RPMI7951 (cell line): ENCODE results near the gene BMERB1. TPM values are rescaled to one million over a fixed set of nuclear protein-coding genes. Genes with fewer than 3 reads are reported as not detected.

Experiments
- DNase-seq: peaks from one replicate; pipeline ENCODE4 v3.0.0-alpha.2; 2012; ENCODE audit warnings: low read depth
- total RNA-seq: library from RNA; depleted of rRNA; stranded (reverse); fragments of >200 nt; shearing (Covaris generic); gene quantifications from 2 replicates; pipeline ENCODE4 v1.2.3, GENCODE V29; 2014

BMERB1 gene
- total RNA-seq, 1 experiment from 2014 or later: 21.1 TPM

DNA sequence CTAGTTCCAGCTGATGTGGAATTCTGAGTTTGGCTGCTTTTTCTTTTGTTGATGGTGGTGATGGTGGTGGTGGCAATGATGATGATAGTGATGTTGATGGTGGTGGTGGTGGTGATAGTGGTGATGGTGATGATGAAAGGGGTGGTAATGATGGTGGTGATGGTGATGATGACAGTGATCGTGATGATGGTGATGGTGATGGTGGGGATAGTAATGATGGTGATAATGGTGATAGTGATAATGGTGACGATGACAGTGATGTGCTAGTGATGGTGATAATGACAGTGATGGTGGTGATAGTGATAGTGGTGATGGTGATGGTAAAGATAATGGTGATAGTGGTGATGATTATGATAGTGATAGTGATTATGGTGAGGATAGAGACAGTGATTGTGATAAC is 61.5 kb downstream of the BMERB1 start:
- no peak for DNase-seq

DNA sequence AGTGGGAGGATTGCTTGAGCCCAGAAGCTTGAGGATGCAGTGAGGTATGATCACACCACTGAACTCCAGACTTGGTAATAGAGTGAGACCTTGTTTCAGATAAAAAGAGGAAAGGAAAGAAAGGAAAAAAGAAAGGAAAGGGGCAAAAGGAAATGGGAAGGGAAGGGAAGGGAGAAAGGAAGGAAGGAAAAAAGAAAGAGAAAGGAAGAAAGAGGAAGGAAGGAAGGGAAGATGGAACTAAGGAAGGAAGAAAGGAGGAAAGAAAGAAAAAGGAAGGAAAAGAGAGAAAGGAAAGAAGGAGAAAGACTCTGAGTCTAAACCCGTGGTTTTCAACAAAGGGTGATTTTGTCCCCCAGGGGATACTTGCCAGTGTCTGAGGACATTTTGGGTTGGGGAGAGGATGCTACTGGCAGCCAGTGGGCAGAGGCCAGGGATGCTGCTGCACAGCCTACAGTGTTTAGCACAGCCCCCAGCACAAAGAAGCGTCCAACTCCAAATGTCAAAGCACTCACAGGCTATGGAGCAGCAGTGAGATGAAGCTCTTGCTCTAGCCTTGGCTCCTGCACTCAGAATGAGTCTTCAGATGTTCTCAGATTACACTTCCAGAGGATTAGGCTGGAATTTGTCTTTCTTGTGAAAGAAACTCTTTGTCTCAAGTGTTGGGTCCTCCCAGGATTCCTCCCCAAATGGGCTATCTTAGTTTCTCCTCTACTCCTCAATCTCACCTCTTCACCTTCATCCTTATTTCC is 64.2 kb downstream of the BMERB1 start:
- DNase-seq: peak; percentile 28

DNA sequence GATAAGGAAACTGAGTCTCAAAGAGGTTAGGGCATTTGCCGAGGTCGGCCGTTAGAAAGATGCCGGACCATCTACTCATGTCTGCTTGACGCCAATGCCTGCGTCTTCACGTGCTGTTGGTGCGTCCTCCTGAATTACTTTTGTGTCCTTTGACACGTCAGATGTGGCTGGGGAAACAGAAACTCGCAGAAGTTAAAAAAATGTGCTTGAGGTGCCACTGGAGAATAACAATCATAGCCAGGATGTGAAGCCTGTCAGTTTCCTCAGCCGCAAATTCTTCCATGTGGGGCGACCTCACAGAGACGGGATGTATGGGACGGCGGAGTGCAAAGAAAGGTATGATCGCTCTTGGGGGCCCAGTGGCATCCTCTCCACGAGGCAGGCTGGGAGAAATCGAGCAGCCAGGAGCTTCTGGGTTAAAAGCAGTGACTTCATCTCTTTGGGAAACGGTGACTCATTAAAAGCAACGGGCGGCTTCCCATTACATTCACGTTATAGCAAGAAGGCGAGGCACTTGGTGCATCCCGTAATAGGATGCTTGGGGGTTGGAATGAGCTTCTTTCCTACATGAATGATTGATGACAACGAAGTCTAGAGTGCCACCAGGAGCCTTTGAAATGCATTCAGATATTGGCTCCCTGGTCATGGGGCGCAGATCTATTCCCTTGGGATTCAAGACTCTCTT is 67.8 kb downstream of the BMERB1 start:
- DNase-seq: peak; percentile 93

DNA sequence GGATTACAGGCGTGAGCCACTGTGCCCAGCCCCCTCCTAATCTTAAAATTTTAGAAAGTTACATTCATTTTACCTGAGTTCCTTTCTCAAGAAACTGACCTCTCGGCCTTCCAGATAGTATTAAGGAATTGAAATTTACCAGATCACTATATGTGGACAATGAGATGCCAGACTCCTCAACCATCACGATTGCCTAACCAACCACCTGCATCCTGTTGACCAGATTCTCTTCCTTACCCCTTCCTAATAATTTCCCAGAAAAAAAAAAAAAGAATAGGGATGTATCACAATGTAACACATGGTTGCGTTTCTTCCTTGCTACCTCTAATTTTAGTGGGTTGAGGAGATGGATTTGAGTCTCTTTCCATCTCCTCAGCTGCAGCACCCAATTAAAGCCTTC is 72.1 kb downstream of the BMERB1 start:
- no peak for DNase-seq

DNA sequence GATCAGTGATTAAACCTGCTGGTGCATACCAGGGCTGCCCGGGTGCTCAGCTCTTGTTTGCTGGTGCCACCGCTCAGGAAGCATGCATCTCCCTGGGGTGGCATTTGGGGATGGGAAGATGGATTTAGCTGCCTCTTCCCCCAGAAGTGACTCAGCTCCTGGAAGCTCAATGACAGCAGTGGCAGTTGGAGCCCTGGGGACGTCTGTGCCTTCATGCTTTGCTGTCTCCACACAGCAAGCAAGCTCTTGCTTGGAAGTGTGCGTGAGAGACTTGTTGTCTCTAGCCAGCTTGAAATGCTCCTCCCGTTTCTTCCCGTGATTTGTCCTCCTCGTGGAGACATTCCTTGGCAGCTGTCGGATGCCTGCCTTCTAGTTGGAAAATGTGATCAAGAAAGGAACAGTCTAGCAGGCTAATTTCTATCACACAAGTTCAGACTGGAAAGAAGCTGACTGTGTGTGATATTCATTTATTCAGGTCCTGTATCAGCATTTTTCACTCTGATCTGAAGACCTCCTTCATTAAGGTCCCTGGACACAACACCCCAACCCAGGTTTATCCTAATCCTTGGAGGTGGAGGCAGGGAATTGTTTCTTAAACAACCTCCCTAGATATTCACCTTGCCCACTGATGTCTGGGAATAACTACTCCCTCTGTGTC is 73.0 kb downstream of the BMERB1 start:
- peak; percentile 78 for DNase-seq

DNA sequence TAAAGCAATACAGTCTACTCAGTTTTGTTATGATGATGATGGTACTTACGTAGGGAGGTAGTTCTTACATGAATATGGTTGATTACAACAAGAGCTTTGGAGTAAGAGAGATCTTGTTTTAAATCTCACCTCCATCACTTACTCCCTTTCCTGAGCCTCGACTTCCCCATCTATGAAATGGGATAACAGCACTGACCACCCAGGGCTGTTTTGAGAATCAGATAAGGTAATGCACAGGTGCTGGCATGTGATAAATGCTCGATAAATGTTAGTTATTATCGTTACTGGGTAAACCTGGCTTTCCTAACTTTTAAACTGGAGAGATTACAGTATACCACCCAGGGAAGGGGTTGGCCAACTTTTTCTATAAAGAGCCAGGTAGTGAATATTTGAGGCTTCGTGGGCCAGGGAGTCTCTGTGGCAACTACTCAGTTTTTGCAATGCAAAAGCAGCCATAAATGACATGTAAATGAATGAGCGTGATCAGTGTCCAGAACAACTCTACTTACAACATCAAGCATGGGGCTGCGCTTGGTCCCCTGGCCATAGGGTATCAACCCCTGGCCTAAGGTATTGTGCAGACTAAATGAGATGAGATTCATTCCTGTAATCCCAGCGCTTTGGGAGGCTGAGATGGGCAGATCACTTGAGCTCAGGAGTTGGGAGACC is 73.7 kb downstream of the BMERB1 start:
- DNase-seq: no peak

DNA sequence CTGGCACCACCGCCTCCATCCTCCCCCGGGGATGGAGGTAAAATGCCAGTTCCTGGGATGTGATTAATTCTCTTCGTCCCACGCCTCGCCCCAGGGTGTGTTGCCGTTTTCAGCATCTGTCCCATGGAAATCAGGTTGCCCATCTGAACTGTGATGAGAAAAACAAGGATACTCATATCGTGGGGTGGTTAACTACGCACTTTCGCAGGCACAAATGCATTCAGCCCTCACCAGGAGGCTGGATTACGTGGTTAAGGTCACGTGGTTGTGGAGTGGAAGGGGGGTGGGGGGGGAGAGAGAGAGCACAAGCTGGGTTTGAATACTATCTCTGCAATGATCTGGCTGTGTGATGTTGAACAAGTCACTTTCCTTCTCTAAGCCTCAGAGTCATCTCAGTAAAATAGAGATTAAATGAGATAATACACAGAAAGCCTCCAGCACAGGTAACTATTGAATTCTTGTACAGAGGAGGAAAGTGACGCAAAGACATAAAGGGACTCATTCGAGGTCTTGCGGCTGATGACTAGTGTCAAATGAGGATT is 74.7 kb downstream of the BMERB1 start:
- peak; percentile 67 for DNase-seq

DNA sequence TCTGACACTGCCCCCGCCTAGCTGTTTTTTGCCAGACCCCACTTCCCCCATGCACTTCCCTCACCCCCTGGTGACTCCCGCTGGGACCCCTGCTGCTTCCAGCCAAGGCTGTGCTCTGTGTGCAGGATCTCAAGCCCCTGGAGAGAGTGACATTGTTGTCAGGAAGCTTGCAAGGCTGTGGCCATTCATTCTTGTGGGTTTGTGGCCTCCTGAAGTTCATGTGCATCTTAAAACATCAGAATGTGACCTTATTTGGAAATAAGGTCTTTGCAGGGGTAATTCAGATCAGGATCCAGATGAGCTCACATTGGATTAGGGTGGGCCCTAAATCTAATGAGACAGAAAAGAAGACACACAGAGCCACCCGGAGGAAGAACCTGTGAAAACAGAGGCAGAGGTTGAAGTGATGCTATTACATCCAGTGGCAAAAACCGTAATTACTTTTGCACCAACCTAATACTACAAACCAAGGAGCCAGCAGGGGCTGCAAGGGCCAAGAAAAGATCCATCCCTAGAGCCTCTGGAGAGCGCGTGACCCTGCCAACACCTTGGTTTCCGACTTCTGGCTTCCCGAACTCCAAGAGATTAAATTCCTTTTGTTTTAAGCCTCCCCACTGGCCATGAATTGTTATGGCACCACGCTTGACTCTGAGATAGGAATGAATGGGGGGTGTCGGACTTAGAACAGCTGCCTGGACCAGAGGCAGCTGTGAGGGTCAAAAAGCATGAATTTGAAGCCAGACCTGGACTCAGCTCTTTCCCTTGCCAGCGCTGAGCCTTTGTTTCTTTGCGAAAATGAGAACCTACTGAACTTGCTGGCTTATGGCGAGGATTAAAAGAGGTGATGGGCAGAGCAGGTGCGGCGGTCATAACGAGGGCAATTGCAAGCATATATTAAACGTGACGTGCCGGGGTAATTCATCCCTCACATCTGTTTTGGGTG is 75.5 kb downstream of the BMERB1 start:
- peak; percentile 71 for DNase-seq

DNA sequence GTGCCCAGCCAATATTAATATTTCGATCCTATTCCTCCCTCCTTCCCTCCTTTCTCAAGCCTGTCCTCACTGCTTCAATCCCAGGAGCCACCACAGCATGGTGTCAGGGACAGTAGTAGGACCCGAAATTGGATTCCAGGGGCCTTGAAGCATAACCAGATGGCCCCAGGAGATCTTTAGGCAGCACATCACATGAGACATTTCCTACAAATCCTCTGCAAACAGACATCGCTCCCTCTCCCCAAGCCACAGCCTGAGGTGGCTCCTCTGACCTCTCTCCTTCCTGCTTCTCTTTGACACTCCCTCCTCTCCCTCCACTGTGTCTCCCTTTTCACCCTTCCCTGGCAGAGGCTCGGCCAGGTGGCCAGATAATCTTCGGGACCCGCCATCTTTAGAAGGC is 76.6 kb downstream of the BMERB1 start:
- DNase-seq: no peak

DNA sequence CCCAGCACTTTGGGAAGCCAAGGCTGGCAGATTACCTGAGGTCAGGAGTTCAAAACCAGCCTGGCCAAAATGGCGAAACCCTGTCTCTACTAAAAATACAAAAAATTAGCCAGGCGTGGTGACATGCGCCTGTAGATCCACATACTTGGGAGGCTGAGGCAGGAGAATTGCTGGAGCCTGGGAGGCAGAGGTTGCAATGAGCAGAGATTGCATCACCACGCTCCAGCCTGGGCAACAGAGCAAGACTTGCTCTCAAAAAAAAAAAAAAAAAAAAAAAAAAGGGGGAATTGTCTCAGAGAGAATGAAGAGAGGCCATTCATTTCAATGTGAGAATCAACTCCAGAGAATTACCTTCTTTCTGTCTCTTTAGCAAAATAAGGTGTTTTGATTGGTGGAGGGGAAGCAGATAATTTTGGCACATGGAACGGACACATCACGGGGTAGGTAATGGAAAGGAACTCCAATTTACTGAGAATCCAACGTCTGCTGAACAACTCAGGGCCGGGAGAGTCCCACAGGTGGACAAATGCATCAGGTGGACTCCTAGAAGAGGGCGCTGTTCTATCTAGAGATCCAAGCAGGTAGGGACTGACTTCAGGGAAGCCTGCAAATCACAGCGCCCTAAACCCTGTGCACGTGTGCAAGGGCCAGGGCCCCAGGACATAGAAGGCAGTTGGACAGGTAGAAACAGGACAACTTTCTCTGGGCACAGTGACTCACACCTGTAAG is 77.5 kb downstream of the BMERB1 start:
- DNase-seq: no peak

DNA sequence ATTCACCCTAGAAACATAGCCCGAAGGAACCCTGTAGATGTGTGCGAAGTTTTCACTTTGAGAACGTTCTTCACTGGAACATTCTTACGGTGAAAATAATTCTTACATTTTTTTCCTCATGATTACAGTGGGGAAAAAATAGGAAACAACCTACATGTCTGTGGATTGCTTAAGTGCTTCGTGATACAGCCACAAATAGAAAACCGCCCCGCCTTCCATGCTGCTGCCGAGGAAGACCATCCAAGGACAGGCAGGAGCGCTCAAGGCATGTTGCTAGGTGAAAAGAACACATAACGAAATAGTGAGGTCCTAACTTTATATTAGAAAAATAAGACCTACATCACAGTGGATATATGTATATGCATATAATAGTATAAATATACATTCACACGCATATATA is 78.8 kb downstream of the BMERB1 start:
- DNase-seq: no peak

DNA sequence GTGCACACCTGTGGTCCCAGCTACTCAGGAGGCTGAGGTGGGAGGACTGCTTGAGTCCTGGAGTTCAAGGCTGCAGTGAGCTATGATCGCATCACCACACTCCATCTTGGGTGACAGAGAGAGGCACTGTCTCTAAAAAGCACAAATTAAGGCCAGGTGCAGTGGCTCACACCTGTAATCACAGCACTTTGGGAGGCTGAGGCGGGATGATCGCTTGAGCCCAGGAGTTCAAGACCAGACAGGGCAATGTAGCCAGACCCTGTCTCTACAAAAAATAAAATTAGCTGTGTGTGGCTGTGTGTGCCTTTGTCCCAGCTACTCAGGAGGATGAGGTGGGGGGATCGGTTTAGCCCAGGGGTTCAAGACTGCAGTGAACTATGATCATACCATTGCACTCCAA is 81.6 kb downstream of the BMERB1 start:
- DNase-seq: no peak

DNA sequence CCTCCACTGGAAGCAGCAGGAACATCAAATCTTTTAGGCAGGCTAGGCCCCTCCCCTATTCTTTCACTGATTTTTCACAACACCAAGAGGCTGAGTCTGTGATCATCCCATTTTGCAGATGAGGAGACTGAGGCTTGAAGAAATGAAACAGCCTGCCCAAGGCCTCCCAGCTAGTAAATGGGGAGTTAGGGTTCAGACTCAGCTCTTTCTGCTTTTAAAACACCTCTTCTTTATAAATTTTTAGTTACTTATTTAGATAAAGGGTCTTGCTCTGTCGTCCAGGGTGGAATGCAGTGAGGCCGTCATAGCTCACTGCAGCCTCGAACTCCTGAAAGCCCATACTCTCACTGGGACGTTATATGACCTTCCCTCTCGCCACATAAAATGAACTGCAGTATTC is 82.2 kb downstream of the BMERB1 start:
- DNase-seq: no peak

DNA sequence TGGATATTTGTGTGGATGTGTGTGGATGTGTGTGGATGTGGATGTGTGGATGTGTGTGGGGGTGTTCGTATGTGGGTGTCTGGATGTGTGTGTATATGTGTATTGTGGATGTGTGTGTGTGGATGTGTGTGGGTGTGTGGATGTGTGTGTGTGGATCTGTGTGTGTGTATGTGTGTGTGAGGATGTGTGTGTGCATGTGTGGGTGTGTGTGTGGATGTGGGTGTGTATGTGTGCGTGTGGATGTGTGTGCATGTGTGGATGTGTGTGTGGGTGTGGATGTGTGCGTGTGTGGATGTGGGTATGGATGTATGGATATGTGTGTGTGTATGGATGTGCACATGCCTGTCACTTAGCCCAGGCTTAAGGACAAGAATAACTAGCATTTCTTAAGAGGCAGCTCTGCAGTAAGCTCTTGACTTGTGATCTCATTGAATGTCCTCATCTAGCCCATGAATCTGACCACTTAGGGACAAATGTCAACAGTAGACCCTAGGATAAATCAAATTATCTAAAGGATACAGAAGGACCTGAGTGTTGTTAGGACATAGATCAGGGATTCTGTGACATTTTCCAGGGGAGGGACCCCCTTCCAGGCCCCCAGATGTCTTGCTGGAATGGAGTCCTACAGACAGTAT is 83.5 kb downstream of the BMERB1 start:
- no peak for DNase-seq

DNA sequence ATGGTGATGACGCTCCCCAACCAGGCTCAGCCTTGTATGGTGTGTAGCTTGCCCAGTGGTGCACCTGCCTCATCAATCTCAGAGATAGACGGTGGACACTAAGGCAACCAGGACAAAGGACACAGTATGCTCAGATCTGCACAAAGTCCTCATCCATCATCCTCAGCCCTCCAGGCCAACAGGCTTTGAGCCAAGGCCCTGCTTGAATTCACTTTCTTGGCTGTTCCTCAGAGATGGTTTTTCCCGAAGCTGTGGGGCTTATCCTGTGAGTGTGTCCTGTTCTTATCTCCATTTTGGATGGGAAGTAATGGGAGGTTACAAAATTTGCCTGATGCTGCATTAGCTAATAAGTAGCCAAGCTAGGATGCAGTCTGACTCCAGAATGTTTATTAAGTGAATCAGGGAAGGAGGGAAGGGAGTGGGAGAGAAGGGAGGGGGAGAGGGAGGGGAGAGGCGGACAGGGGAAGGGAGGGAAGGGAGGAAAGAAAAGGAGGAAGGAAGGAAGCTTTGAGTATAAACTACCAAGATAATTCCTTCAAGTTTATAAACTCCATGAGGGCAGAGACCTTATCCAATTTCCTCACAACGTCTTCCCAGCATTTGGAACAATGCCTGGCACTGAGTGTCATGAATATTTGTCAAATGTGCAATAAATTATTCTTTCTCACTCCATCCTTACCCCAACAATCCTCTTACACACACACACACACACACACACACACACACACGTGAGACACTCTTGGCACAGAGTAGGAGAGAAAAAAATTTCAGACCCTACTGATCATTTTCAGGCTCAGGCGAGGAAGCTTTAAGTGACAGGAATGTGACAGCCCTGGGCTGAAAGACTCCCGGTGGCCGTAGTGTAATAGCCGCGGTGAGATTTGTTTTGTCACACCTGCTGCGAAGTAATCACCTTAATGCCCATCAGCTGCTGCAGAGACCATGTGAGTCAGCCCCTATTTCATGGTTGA is 84.3 kb downstream of the BMERB1 start:
- peak; percentile 27 for DNase-seq

DNA sequence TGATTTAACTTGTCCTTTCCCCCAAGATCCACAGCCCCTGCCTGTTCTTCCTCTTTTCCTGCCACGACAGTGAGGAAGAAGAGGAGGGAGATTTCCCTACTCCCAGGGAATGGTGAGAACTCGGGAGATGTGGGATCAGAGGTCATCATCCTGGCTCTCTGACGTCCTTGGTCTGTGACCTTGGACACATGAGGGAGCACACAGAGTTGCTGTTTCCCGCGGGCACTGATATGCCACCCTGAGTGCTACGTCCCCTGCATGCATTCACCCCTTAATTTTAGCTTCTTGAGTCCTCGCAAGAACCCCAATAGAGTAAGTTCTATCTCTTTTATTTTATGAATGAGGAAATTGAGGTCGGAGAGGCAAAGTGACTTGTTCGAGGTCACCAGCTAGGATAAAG is 85.4 kb downstream of the BMERB1 start:
- DNase-seq: no peak

DNA sequence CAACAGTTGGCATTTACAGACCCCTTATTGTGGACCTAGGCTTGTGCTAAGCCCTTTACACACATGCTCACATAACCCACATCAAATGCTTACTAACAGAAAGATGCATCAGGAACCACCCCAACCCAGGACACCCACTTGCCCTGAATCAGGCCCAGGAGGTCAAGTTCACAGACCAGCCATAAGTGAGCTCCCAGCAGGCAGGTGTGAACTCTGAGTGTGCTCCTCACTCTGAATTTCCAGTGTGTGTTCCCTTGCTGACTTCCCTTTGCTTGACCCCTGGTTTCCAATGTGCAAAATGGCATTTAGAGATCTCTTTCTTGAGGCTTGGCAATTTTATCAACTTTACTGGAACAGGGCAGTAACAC is 87.0 kb downstream of the BMERB1 start:
- DNase-seq: no peak

DNA sequence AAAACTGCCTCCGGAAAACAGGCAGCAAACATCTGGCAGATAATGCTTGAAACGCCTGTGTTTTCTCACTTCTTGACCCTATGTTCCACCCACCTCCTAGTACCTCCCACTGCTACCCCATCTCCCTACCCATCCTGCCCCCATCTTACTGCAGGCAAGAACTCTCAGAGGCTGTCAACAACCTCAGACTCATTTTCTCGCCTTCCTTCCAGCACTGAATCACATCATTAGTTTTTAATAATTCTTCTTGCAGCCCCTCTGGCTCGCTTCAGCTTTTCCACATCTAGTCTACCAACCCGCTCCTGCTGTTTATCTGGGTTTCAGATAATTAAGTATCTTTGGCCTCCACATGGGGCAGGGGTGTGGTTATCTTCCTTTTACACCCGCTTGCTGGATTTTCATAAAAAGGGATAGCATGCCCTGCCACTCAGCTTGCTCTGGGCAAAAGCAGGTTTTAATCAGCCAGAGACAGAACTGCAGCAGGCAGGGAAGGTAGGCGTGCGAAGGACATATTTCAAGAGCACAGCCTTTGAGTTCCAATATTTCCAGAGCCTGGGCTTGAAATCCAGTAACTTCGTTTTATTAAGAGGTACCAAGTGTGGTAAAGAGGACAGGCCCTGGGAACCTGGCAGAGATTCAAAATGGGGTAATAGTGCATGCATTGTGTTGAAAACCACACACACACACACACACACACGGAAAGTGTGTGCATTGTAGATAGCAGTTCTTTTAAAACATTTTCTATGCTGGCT is 87.5 kb downstream of the BMERB1 start:
- no peak for DNase-seq
